HK-2 (cell line): ENCODE measurements around the gene XCL1.
"Not testable (repeated sequence)": the region's sequence is repeated elsewhere in the genome, so short reads cannot be mapped to it uniquely, and the experiment has no call there.

ENCODE experiments used
- DNase-seq: peaks from one replicate; pipeline ENCODE4 v3.0.0-alpha.2; 2018; ENCODE audit not compliant: unreplicated experiment

The XCL1 gene

GRCh38 chr1:168567568-168567967 is 8.8 kb upstream of the XCL1 start:
- no peak for DNase-seq

DNA sequence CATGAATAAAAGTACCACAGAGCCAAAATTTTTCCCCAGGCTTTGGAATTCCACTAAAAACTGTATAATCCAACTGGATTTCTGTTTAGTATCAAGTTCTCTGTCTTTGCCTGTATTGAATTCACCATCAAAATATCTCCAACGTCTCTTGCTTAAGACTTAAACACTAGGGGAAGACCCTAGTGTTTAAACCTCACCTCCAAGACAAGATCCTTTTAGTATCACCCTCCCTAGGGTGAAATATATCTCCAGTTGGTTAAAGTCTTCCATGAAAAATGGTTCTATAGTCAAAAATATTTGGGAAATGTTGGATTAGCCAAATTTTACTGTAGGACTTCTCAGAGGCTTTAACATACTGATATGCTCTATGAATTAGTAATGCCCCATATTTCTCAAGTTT is 8.1 kb upstream of the XCL1 start:
- no peak for DNase-seq

GRCh38 chr1:168570652-168571051 is 5.8 kb upstream of the XCL1 start:
- DNase-seq: no peak

- DNase-seq: no peak
Observed at GRCh38 chr1:168572633-168573032, 3.8 kb upstream of the XCL1 start.

DNA sequence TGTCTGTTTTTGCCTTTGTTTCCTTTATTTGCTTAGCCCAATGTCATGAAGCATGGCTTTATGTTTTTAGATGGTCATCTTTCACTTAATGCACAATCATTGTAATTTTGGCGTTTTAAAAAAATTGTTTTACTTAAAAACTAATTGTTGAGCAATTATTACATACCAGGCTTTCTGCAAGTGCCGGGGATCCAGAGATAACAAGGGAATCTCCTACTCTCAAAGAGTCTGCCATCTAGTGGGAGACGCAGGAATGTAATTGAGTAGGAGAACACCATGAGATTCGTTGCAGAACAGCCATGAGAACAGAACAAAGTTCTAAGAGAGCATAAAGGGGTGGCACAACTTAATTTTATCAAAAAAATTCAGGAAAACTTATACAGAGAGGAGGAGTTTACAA is 2.2 kb upstream of the XCL1 start:
- not testable (repeated sequence) for DNase-seq

DNA sequence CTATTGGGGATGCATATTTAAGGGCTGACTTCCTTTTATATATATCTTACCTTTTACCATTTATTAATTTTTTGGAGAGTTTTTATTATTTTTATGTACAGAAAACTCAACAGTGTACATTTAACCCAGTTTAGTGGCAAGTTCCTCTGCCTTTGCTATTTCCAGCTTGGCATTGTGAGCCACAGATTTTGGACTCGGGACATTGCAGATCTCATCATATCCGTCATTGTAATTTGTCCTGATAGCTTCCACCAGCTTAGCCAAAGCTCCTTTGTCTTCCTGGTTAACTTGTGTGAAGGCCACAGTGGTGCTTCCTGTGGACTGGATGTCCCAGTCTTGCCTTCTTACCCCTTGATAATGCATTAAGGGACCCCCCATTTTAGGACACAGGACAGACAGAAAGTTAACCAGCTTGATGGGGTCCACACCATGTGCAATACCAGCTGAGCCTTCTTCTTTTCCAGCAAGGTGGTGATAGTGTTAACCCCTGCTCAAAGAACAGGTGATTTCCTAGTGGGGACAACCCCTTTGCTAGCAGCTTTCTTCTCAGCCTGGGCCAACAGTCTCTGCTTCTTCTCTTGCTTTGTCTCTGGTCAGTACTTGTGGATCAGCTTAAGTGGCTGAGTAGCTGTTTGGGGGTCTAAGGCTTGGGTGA is 2.3 kb downstream of the XCL1 start:
- DNase-seq: not testable (repeated sequence)

DNA sequence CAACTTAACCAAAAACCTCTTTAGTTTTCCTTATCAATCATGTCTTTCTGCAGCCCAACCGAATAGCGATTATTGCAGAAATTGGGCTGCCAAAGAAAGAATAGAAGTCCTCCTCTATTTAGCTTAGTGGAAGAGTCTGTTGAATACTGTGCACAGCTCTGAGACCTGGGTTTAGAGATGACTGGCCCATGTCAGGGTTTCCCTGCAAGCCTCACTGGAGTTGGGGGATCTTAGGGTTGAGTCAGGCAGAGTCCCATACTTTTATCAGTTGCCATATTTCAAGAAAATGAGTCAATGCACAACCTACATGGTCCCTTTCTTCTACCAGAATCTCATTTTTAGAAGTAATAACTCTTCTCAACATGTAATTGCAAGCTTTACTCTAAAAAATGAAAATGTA is 3.9 kb downstream of the XCL1 start:
- DNase-seq: not testable (repeated sequence)

DNA sequence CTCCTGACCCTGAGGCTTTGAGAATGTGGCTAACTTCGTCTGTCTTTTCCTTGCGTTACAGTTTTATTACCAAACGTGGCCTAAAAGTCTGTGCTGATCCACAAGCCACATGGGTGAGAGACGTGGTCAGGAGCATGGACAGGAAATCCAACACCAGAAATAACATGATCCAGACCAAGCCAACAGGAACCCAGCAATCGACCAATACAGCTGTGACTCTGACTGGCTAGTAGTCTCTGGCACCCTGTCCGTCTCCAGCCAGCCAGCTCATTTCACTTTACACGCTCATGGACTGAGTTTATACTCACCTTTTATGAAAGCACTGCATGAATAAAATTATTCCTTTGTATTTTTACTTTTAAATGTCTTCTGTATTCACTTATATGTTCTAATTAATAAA is 4.6 kb downstream of the XCL1 start:
- DNase-seq: not testable (repeated sequence)

- DNase-seq: no peak
Observed at GRCh38 chr1:168581817-168582572, 5.6 kb downstream of the XCL1 start.

- DNase-seq: no peak
Observed at GRCh38 chr1:168582688-168583336, 6.4 kb downstream of the XCL1 start.

GRCh38 chr1:168583571-168583970 is 7.2 kb downstream of the XCL1 start:
- peak; percentile 44 for DNase-seq

GRCh38 chr1:168585191-168585590 is 8.8 kb downstream of the XCL1 start:
- no peak for DNase-seq

GRCh38 chr1:168585937-168586336 is 9.5 kb downstream of the XCL1 start:
- no peak for DNase-seq

DNA sequence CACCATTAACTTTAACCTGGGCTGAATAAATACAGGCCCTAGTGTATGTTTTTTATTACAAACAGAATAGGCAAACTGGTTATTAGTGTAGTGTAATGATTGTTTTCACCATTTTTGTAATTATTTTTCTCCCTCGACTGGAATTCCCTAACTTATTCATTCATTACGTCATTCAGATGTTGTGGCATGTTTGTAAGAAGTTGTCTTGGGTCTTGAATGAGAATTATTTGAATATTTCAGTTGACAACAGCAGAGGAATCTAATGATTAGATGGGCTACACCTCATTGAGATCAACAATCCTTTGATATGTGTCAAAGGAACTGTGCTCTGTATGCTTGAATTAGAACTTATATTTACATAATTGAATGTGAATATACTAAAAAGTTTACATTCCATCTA is 12.8 kb downstream of the XCL1 start:
- no peak for DNase-seq

- DNase-seq: no peak
Observed at GRCh38 chr1:168591066-168591465, 14.7 kb downstream of the XCL1 start.

DNA sequence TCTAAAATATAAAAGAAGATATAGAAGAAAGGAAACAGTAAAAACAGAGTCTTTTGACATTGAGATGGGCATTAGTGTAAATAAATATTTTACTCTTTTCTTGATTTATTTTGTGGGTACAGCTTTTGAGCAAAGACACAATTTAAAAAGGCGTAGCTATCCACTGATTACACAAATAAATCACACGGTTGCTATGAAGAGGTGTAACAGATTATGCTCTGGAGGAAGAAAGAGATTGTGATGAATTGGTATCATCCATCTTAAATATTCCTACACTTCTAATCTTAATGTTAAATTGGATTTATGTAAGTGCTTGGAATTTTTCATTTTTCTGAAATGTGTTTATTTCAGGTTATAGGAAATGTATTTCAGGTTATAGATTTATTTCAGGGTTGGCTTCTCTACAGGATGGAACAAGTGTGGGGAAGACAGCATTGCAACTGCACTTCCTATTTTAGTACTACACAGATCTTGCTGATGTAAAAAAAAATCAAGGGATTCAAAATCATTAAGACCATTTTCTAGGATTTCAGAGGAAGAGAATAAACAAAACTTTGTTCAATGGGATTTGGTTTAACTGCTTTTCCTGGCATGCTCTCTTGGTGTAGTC is 15.3 kb downstream of the XCL1 start:
- no peak for DNase-seq

DNA sequence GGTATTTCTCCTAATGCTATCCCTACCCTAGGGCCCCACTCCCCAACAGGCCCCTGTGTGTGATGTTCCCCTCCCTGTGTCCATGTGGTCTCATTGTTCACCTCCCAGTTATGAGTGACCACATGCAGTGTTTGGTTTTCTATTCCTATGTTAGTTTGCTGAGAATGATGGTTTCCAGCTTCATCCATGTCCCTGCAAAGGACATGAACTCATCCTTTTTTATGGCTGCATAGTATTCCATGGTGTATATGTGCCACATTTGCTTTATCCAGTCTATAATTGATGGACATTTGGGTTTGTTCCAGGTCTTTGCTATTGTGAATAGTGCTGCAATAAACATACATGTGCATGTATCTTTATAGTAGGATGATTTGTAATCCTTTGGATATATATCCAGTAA is 19.0 kb downstream of the XCL1 start:
- not testable (repeated sequence) for DNase-seq

- DNase-seq: no peak
Observed at GRCh38 chr1:168598125-168598524, 21.7 kb downstream of the XCL1 start.

- DNase-seq: no peak
Observed at GRCh38 chr1:168598892-168599291, 22.5 kb downstream of the XCL1 start.

GRCh38 chr1:168599641-168600040 is 23.2 kb downstream of the XCL1 start:
- no peak for DNase-seq

DNA sequence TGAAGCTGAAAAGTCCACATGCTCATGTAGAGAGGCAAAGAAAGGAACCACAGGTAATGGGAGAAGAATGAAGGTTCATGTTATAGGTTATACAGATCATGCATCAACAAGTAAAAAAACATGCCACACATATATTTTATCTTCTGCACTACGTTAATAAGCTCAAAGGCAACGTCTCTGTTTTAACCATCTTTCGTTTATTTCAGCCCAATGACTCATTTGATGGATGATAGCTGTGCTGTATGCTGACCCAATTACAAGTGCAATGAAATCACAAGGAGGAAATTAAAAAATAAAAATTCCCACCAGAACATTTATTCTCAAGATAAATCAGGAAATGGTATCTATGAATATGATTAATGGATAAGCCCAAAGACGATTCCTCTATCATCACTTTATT is 24.6 kb downstream of the XCL1 start:
- DNase-seq: no peak

DNA sequence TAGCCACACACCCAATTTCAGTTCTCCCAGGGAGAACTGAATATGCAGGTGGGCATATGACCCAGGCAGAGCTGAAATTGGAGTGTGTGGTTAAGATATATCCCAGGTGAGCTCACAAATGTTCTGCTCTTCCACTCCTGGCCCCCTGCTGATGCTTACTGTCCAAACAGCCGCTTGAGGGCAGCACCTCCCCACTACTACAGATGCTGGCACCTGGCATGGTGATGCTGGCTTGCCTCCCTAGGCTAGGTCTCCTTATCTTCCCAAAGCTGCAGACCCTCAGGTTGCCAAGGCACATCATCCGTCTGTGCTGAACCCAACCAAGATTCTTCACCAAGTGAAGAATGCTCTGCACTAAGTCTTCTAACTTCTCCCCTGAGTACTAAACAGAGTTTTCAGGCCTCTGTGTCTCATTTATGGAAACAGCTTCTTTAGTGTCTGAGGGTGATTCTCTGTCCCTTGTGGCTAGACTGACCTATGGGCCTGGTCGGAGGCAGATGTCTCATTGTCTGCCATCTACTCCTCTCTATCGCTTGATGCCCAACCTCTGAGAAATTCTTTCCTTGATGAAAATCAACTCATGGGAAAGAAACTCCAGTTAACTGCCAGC is 27.2 kb downstream of the XCL1 start:
- DNase-seq: peak; percentile 60
